Epithelial cell of esophagus (primary cell): ENCODE results near the gene IGF1R.

ENCODE experiments used
- DNase-seq: peaks from one replicate; pipeline ENCODE4 v3.0.0; 2010; ENCODE audit warnings: low read depth
- H3K4me3 ChIP-seq: 2 replicates; pipeline ENCODE4 v1.5.1; 2011; ENCODE audit warnings: mild to moderate bottlenecking, low read length, control low read depth
- TF ChIP-seq, protein P1 (sequence below): IDR thresholded peaks from 2 replicates; pipeline ENCODE4 v1.5.1; 2011; ENCODE audit warnings: low read depth, mild to moderate bottlenecking, low read length, control low read depth, inconsistent platforms; ENCODE audit not compliant: insufficient read depth; ENCODE audit errors: missing control alignments

The IGF1R gene

DNA sequence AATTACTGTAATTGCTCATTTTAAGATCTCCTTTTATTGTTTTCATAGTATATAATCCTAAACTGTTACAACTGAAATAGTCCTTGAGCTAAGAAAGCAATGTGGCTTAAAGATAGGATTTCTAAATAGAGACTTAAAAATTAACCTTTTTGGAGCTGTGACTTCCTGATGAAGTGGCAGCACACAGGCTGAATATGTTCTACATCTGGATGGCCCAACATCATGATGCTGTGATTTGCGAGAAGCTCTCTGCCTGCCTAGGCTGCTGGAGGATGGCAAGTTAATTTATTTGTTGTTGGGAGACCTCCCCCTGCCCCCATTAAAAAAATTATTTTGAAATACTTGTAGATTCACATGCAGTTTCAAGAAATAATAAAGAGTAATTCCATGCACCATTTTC is 134.5 kb downstream of the IGF1R start:
- H3K4me3 ChIP-seq = no peak overlapping the region
- TF ChIP-seq, protein P1, sequence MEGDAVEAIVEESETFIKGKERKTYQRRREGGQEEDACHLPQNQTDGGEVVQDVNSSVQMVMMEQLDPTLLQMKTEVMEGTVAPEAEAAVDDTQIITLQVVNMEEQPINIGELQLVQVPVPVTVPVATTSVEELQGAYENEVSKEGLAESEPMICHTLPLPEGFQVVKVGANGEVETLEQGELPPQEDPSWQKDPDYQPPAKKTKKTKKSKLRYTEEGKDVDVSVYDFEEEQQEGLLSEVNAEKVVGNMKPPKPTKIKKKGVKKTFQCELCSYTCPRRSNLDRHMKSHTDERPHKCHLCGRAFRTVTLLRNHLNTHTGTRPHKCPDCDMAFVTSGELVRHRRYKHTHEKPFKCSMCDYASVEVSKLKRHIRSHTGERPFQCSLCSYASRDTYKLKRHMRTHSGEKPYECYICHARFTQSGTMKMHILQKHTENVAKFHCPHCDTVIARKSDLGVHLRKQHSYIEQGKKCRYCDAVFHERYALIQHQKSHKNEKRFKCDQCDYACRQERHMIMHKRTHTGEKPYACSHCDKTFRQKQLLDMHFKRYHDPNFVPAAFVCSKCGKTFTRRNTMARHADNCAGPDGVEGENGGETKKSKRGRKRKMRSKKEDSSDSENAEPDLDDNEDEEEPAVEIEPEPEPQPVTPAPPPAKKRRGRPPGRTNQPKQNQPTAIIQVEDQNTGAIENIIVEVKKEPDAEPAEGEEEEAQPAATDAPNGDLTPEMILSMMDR = no peak
- no peak for DNase-seq

DNA sequence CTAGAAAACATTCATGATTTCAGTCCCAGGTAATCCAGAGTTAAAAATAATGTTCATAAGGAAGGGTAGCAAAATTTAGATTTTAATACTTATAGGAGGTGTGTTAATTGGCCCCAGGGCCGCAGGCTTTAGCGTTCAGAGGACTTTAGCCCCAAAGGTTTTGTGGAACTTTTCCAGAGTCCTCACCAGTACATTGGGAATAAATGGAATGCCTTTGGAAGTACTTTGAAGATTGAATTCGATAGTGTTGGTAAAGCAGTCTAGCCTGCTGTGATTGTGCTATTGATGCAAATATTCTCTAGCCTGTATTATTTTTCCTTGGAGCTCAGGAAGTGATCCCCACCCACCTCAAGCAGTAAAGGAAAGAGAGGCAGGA is 137.1 kb downstream of the IGF1R start:
- DNase-seq = no peak
- TF ChIP-seq, protein P1 = no peak
- H3K4me3 ChIP-seq = no peak overlapping the region

DNA sequence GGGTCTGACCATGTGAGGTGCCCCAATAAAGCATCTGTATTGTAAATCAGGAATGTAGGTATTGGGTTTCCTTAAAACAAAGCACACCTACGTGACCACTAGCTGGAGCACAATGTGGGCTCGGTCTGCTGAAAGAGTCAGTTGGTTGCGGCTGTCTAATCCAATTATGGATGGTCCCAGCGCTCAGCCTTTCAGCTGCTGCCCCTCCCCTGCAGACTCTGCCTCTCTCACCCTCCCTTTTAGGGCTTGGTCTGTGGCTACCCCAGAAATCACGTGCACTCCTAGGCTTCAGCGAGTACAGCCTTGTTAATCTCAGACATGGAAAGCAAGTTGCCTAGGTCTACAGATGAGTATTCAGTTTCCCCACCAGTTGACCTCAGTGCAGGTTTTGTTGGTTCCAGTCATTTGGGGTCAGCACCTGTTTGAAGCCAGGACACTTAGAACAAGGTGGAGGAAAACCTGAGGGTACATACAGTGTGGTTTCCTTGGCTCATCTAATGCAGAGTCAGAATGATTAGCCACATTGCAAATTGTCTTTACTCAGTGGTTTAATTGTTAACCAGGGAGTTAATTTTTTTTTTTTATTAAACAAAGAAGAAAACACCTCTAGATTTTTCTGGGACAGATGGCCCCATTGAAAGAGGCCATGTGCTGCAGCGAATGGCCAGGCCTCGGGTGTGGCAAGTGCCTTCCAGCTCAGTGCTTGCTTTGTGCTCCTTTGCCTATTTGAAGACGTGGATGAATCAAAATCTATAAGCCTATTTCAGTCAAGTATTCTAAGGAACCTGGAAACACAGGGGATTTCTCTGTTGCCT is 137.7 kb downstream of the IGF1R start:
- TF ChIP-seq, protein P1 = no peak
- no peak for DNase-seq
- H3K4me3 ChIP-seq = no peak overlapping the region

DNA sequence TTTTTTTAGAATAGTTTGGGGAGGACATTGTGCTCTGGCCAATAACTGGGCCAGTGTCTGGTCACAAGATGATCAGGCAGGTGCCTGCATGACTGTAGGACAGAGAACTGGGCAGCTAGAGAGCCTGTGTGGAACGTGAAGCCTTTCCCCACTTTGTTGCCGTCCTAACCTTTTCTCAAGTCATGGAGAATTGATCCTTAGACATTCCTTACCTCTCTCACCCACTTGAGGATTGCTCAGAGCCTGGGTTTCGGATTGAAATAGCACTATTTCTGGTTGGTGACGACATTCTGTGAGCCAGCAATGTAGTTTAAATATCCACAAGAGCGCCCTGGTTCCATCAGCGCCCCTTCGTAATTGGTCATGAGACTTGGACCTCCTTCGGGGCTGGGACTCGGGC is 138.4 kb downstream of the IGF1R start:
- DNase-seq = no peak
- TF ChIP-seq, protein P1 = no peak
- H3K4me3 ChIP-seq = no peak overlapping the region

DNA sequence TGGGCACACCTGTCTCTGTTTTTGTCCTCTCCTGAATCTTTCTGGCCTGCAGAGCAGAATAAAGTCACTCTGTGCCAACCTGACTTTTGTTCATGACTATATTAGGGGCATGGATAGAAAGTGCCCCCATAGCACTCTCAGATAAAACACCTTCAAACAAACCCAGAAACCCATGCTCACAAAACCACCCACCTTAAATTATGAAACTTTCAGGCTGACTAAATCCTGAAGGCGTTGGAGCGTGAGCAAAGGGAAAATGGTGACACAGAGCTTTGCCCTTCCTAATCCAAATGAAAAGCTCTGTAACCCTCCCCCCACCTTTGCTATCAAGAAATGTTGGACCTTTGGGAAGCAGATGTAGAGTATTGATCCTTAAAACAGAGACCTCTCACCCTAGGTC is 138.9 kb downstream of the IGF1R start:
- no peak overlapping the region for H3K4me3 ChIP-seq
- TF ChIP-seq, protein P1 = no peak
- peak; percentile 57 for DNase-seq

DNA sequence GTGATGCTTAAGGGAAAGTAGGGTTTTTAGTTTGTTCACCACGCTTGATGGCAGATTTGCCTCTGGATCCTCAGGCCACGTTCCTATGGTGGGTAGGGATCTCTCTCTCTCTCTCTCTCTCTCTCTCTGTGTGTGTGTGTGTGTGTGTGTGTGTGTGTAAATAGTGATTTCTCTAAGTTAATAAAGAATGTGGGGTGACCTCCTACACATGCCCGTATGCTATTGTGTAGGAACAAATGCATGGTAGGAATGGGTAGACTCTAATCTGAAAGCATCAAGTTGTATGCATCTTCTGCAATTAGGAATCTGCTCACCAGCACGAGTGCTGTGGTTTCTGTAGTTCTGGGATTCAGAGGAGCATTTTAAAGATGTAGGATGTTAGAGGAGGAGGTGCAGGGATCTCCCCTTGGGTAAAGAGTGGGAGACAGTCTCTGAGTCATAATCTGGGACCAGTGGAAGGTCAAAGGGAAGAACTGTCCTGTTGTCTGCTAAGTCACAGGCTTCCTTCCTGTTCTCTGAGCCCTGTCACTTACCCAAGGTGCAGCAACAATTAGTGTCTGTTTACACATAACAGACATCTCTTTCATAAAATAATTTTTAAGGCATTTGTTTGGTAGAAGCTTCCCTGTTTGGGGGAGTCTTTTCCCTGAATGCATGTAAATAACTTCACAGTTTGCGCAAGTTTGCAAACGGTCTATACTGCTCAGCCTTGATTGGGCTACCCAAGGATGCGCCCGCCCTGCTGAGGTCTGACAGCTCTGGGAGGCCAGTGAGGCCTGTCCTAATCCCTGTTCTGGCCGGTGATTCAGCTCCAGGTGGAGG is 139.8 kb downstream of the IGF1R start:
- H3K4me3 ChIP-seq = no peak overlapping the region
- TF ChIP-seq, protein P1 = no peak
- peak; percentile 51 for DNase-seq
